ENCODE measurements around the gene PARD3B.

The PARD3B gene

GRCh38 chr2:204727368-204727767, 182.1 kb downstream of the PARD3B start:
- Histone ChIP-seq H3K4me1 (ENCODE audit: control insufficient read depth, insufficient read depth, low read length) (peaks cover 21% of the 10 kb centered on the region), H3K27me3 (ENCODE audit: control insufficient read depth, insufficient read depth, low read length) (no peaks in the 10 kb centered on the region), H3K27ac (ENCODE audit: low read depth, low read length) (no peak overlapping the region), H3K36me3 (ENCODE audit: control insufficient read depth, insufficient read depth, low read length) (no peaks in the 10 kb centered on the region), H3K4me3 (ENCODE audit: low read depth, low read length) (no peak overlapping the region), H3K9ac (ENCODE audit: low read depth, low read length) (no peak overlapping the region), H3K9me3 (ENCODE audit: control insufficient read depth, insufficient read depth, low read length) (no peaks in the 10 kb centered on the region)

GRCh38 chr2:204730603-204731002, 185.3 kb downstream of the PARD3B start:
- Histone ChIP-seq H3K27me3 (ENCODE audit: control insufficient read depth, insufficient read depth, low read length) (no peaks in the 10 kb centered on the region), H3K36me3 (ENCODE audit: control insufficient read depth, insufficient read depth, low read length) (no peaks in the 10 kb centered on the region), H3K9me3 (ENCODE audit: control insufficient read depth, insufficient read depth, low read length) (no peaks in the 10 kb centered on the region), H3K4me1 (ENCODE audit: control insufficient read depth, insufficient read depth, low read length) (peaks cover 18% of the 10 kb centered on the region), H3K4me3 (ENCODE audit: low read depth, low read length) (no peak overlapping the region), H3K9ac (ENCODE audit: low read depth, low read length) (no peak overlapping the region), H3K27ac (ENCODE audit: low read depth, low read length) (no peak overlapping the region)

GRCh38 chr2:204732019-204732418, 186.7 kb downstream of the PARD3B start:
- Histone ChIP-seq H3K9me3 (ENCODE audit: control insufficient read depth, insufficient read depth, low read length) (no peaks in the 10 kb centered on the region), H3K4me1 (ENCODE audit: control insufficient read depth, insufficient read depth, low read length) (peaks cover 8% of the 10 kb centered on the region; the same call in 1 of the 2 replicates), H3K36me3 (ENCODE audit: control insufficient read depth, insufficient read depth, low read length) (no peaks in the 10 kb centered on the region), H3K27me3 (ENCODE audit: control insufficient read depth, insufficient read depth, low read length) (no peaks in the 10 kb centered on the region), H3K9ac (ENCODE audit: low read depth, low read length) (no peak overlapping the region), H3K4me3 (ENCODE audit: low read depth, low read length) (no peak overlapping the region), H3K27ac (ENCODE audit: low read depth, low read length) (no peak overlapping the region)

- no peak overlapping the region for H3K4me3 ChIP-seq (ENCODE audit: low read depth, low read length)
- H3K27ac ChIP-seq (ENCODE audit: low read depth, low read length), result no peak overlapping the region
- H3K27me3 ChIP-seq (ENCODE audit: control insufficient read depth, insufficient read depth, low read length), result no peaks in the 10 kb centered on the region
- H3K9ac ChIP-seq (ENCODE audit: low read depth, low read length), result no peak overlapping the region
- H3K36me3 ChIP-seq (ENCODE audit: control insufficient read depth, insufficient read depth, low read length), result no peaks in the 10 kb centered on the region
- no peaks in the 10 kb centered on the region for H3K9me3 ChIP-seq (ENCODE audit: control insufficient read depth, insufficient read depth, low read length)
- 0 out of 2 replicates have a peak, but pooled peaks cover 2% of the 10 kb centered on the region for H3K4me1 ChIP-seq (ENCODE audit: control insufficient read depth, insufficient read depth, low read length)
Observed at GRCh38 chr2:204737296-204737695, 192.0 kb downstream of the PARD3B start.

GRCh38 chr2:204738721-204739120, 193.4 kb downstream of the PARD3B start:
- Histone ChIP-seq H3K9ac (ENCODE audit: low read depth, low read length) (no peak overlapping the region), H3K4me3 (ENCODE audit: low read depth, low read length) (no peak overlapping the region), H3K36me3 (ENCODE audit: control insufficient read depth, insufficient read depth, low read length) (no peaks in the 10 kb centered on the region), H3K27ac (ENCODE audit: low read depth, low read length) (no peak overlapping the region), H3K9me3 (ENCODE audit: control insufficient read depth, insufficient read depth, low read length) (no peaks in the 10 kb centered on the region), H3K4me1 (ENCODE audit: control insufficient read depth, insufficient read depth, low read length) (0 out of 2 replicates have a peak, but pooled peaks cover 2% of the 10 kb centered on the region), H3K27me3 (ENCODE audit: control insufficient read depth, insufficient read depth, low read length) (no peaks in the 10 kb centered on the region)

- Histone ChIP-seq H3K27me3 (ENCODE audit: control insufficient read depth, insufficient read depth, low read length) (no peaks in the 10 kb centered on the region), H3K36me3 (ENCODE audit: control insufficient read depth, insufficient read depth, low read length) (no peaks in the 10 kb centered on the region), H3K4me1 (ENCODE audit: control insufficient read depth, insufficient read depth, low read length) (0 out of 2 replicates have a peak, but pooled peaks cover 2% of the 10 kb centered on the region), H3K4me3 (ENCODE audit: low read depth, low read length) (no peak overlapping the region), H3K9ac (ENCODE audit: low read depth, low read length) (no peak overlapping the region), H3K27ac (ENCODE audit: low read depth, low read length) (no peak overlapping the region), H3K9me3 (ENCODE audit: control insufficient read depth, insufficient read depth, low read length) (no peaks in the 10 kb centered on the region)
Observed at GRCh38 chr2:204743393-204743960, 198.2 kb downstream of the PARD3B start.

- Histone ChIP-seq H3K4me3 (ENCODE audit: low read depth, low read length) (no peak overlapping the region), H3K36me3 (ENCODE audit: control insufficient read depth, insufficient read depth, low read length) (no peaks in the 10 kb centered on the region), H3K4me1 (ENCODE audit: control insufficient read depth, insufficient read depth, low read length) (0 out of 2 replicates have a peak, but pooled peaks cover 2% of the 10 kb centered on the region), H3K27ac (ENCODE audit: low read depth, low read length) (no peak overlapping the region), H3K27me3 (ENCODE audit: control insufficient read depth, insufficient read depth, low read length) (no peaks in the 10 kb centered on the region), H3K9me3 (ENCODE audit: control insufficient read depth, insufficient read depth, low read length) (no peaks in the 10 kb centered on the region), H3K9ac (ENCODE audit: low read depth, low read length) (no peak overlapping the region)
Observed at GRCh38 chr2:204744506-204744905, 199.2 kb downstream of the PARD3B start.

- Histone ChIP-seq H3K27me3 (ENCODE audit: control insufficient read depth, insufficient read depth, low read length) (no peaks in the 10 kb centered on the region), H3K4me1 (ENCODE audit: control insufficient read depth, insufficient read depth, low read length) (no peaks in the 10 kb centered on the region), H3K36me3 (ENCODE audit: control insufficient read depth, insufficient read depth, low read length) (no peaks in the 10 kb centered on the region), H3K4me3 (ENCODE audit: low read depth, low read length) (no peak overlapping the region), H3K27ac (ENCODE audit: low read depth, low read length) (no peak overlapping the region), H3K9me3 (ENCODE audit: control insufficient read depth, insufficient read depth, low read length) (no peaks in the 10 kb centered on the region), H3K9ac (ENCODE audit: low read depth, low read length) (no peak overlapping the region)
Observed at GRCh38 chr2:204748286-204748685, 203.0 kb downstream of the PARD3B start.

GRCh38 chr2:204749319-204749718, 204.0 kb downstream of the PARD3B start:
- H3K27ac ChIP-seq (ENCODE audit: low read depth, low read length), result no peak overlapping the region
- H3K4me3 ChIP-seq (ENCODE audit: low read depth, low read length), result no peak overlapping the region

GRCh38 chr2:204750389-204750788, 205.1 kb downstream of the PARD3B start:
- no peak overlapping the region for H3K9ac ChIP-seq (ENCODE audit: low read depth, low read length)
- no peak overlapping the region for H3K27ac ChIP-seq (ENCODE audit: low read depth, low read length)
- no peaks in the 10 kb centered on the region for H3K27me3 ChIP-seq (ENCODE audit: control insufficient read depth, insufficient read depth, low read length)
- H3K4me1 ChIP-seq (ENCODE audit: control insufficient read depth, insufficient read depth, low read length), result no peaks in the 10 kb centered on the region
- H3K4me3 ChIP-seq (ENCODE audit: low read depth, low read length), result no peak overlapping the region
- H3K36me3 ChIP-seq (ENCODE audit: control insufficient read depth, insufficient read depth, low read length), result no peaks in the 10 kb centered on the region
- no peaks in the 10 kb centered on the region for H3K9me3 ChIP-seq (ENCODE audit: control insufficient read depth, insufficient read depth, low read length)

More at GRCh38 chr2:204749319-204749718, 204.0 kb downstream of the PARD3B start:
- no peaks in the 10 kb centered on the region for H3K4me1 ChIP-seq (ENCODE audit: control insufficient read depth, insufficient read depth, low read length)
- no peaks in the 10 kb centered on the region for H3K9me3 ChIP-seq (ENCODE audit: control insufficient read depth, insufficient read depth, low read length)
- no peaks in the 10 kb centered on the region for H3K36me3 ChIP-seq (ENCODE audit: control insufficient read depth, insufficient read depth, low read length)
- no peak overlapping the region for H3K9ac ChIP-seq (ENCODE audit: low read depth, low read length)
- H3K27me3 ChIP-seq (ENCODE audit: control insufficient read depth, insufficient read depth, low read length), result no peaks in the 10 kb centered on the region

- Histone ChIP-seq H3K27me3 (ENCODE audit: control insufficient read depth, insufficient read depth, low read length) (no peaks in the 10 kb centered on the region), H3K4me3 (ENCODE audit: low read depth, low read length) (no peak overlapping the region), H3K36me3 (ENCODE audit: control insufficient read depth, insufficient read depth, low read length) (no peaks in the 10 kb centered on the region), H3K27ac (ENCODE audit: low read depth, low read length) (no peak overlapping the region), H3K4me1 (ENCODE audit: control insufficient read depth, insufficient read depth, low read length) (no peaks in the 10 kb centered on the region), H3K9me3 (ENCODE audit: control insufficient read depth, insufficient read depth, low read length) (no peaks in the 10 kb centered on the region), H3K9ac (ENCODE audit: low read depth, low read length) (no peak overlapping the region)
Observed at GRCh38 chr2:204751472-204751871, 206.2 kb downstream of the PARD3B start.

Measured in HUES48 (cell line).